Thyroid gland (tissue), 4 donors: ENCODE data around the gene NPIPB2.

Experiments used
- CTCF ChIP-seq, 6 experiments: fragments of 200-600 bp in 3 of 6; fragments of 450-650 bp in 3 of 6; sonication (generic) in 3 of 6; IDR thresholded peaks; one replicate each; pipeline ENCODE4 v1.5.1; 2016 to 2019; ENCODE audit warnings: antibody characterized with exemption in 6 of 6, mild to moderate bottlenecking in 2 of 6, inconsistent platforms in 1 of 6, moderate library complexity in 1 of 6
- POLR2A ChIP-seq, 2 donors: fragments of 450-650 bp; IDR thresholded peaks; one replicate each; pipeline ENCODE4 v1.6.1; 2017; ENCODE audit warnings: antibody characterized with exemption in 2 of 2, mild to moderate bottlenecking in 2 of 2, moderate library complexity in 1 of 2

GRCh38 chr16:11948819-11949218, 7.0 kb upstream of the NPIPB2 start:
- TF ChIP-seq POLR2A (IDR thresholded peaks at IDR 0.05) (no peak), CTCF (IDR thresholded peaks at IDR 0.05) (no peak)
